HG03469 (cell line): ENCODE results near the gene ACVR1.

Source experiments
- ATAC-seq: cut with Tn5 transposase; IDR thresholded peaks from one replicate; pipeline ENCODE4 v1.9.1; 2021; ENCODE audit warnings: mild to moderate bottlenecking, moderate library complexity, moderate number of reproducible peaks; ENCODE audit not compliant: unreplicated experiment

The ACVR1 gene

DNA sequence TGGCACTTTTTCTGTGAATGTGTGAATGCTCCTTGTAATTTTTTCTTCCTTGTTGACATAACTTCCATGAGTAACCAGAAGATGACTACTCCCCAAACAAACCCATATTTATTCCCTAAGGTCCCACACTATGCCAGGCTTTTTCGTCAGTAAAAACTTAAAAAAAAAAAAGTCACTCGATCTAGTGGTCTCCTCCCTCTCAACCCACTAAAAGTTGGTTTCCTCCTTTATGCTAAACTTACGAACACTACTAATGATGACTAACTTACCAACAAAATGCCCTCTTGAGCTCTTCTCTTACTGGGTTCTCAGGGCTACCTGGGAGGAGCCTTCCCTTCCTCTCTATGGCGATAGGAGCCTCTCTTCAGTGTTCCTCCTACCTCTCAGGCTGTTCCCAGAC, 18.2 kb downstream of the ACVR1 start:
- ATAC-seq: no peak

- no peak for ATAC-seq
These were observed 20.0 kb downstream of the ACVR1 start for GRCh38 chr2:157856187-157856515.

DNA sequence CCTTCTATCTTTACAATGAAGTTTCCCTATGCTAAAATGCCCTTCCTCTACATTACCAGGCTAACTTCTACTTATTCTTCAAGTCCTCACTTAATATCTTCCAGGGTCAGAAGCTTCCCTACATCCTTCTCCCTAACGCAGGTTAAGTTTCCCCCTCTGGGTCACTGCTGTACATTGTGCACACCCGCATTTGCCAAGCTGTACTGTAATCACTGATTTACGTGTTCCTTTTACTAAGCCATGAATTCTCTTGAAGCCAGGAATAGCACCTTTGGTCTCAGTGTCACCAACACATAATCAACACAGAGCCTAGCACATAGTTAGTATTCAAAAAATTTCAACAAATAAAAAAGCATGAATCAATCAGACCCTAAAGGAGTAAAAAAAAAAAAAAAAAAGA, 22.3 kb downstream of the ACVR1 start:
- no peak for ATAC-seq

DNA sequence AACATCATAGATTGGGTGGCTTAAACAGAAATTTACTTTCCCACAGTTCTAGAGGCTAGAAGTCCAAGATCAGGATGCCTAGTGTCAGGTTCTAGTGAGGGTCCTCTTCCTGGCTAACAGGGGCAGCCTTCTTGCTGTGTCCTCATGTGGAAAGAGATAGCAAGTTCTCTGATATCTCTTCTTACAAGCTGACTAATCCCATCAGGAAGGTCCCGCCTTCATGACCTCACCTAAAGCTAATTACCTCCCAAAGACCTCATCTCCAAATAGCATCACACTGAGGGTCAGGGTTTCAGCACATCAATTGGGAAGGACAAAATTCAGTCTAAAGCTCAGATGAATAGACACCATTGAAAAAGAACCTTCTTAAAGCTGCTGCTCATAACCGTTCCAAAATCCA, 22.9 kb downstream of the ACVR1 start:
- no peak for ATAC-seq

DNA sequence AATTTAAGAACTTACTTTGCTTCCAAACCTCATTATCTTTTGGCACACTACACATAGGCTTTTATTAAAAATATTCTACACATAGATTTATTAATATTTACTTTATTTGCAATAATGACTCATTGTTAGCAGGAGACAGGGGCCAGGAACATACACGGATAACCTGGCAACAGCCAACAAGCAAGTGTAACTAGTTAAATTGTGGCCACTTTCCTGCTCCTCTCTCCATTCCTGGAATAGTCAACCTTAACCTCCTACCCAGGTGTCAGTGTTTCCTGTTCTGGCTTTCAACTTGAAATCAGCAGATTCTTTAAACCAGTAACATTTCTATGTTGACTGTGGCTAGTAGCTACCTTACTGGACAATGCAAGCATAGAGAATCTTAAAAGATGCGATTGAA, 26.5 kb downstream of the ACVR1 start:
- ATAC-seq: no peak

GRCh38 chr2:157848213-157848612, 27.9 kb downstream of the ACVR1 start:
- ATAC-seq: no peak

GRCh38 chr2:157845081-157845480, 31.0 kb downstream of the ACVR1 start:
- no peak for ATAC-seq

- ATAC-seq: no peak
These were observed 32.2 kb downstream of the ACVR1 start for GRCh38 chr2:157843935-157844334.

DNA sequence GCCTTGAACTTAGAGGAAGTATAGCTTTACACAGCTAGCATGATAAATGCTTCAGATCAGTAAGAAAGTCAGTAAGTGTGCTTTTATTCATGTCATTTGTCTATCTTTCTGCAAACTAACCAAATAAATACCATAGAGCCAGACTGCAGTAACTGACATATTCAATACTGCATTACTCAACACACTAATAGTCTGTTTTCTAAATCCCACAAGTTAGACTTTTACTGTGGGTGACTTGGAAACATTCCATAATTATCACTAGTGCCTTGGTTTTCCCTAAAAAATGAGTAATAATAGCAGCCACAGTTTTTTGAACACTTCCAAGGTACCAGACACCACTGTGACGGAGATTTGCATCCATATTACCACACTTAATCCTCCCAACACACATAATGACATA, 33.0 kb downstream of the ACVR1 start:
- ATAC-seq: no peak

DNA sequence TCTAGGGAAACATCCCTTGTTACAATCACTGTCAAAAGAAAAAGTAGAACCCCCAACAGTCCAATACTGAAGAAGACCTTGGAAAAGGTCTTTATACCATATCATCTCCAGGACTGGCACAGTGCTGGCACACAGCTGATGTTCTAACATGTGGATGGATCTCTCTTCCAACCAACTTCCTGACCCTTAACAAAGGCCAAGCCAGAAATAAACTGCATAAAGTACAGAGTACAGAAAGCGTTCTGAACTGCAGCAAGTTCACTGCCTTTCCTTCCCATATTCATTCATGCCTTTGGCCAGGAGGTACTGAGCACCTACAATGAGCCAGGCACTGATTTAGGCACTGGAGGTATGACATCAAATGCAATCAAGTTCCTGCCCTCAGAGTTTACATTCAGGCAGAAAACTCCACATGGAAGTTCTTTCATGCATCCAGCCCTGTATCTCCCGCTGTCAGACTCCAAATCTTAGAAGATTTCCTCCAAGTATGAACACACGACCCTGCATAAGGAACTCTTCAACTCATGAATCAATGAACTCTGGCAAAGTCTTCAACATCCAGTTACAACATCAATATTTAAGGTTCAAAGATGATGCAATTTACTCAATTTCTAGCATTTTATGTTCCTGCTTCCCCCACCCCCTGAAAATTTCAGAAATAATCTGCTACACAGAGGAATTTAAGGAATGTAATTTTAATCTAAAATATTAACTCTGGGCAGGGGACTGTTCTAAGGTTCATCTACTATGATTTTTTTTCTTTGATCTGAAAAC, 33.8 kb downstream of the ACVR1 start:
- ATAC-seq: no peak

DNA sequence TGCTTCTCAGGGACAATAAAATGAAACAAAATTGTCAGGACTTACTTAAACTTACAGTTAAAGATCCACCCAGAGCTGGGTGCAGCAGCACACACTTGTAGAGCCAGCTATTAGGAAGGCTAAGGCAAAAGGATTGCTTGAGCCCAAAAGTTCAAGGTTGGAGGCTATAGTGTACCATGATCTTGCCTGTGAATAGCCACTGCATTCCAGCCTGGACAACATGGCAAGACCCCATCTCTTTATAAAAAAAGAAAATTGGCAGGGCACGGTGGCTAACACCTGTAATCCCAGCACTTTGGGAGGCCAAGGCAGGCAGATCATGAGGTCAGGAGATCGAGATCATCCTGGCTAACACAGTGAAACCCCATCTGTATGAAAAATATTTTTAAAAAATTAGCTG, 34.6 kb downstream of the ACVR1 start:
- no peak for ATAC-seq

GRCh38 chr2:157840568-157841156, 35.5 kb downstream of the ACVR1 start:
- no peak for ATAC-seq

DNA sequence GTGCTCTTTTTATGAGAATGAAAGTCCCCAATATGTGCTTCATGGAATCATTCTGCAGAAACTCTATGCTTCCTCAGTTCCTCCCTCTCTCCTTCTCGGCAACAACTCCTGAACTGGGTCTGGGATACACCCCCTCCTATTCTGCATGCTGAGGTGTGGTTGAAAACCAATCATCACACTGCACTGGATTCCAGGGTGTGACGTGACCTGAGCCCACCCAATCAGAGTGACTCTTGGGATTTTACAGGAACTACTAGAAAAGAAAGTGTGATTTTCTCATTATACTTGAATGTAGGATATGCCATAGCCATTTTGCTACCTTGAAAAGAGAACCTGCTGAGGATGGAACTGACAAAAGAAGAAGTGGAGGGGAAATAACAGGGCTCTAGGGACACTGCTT, 36.3 kb downstream of the ACVR1 start:
- ATAC-seq: no peak

DNA sequence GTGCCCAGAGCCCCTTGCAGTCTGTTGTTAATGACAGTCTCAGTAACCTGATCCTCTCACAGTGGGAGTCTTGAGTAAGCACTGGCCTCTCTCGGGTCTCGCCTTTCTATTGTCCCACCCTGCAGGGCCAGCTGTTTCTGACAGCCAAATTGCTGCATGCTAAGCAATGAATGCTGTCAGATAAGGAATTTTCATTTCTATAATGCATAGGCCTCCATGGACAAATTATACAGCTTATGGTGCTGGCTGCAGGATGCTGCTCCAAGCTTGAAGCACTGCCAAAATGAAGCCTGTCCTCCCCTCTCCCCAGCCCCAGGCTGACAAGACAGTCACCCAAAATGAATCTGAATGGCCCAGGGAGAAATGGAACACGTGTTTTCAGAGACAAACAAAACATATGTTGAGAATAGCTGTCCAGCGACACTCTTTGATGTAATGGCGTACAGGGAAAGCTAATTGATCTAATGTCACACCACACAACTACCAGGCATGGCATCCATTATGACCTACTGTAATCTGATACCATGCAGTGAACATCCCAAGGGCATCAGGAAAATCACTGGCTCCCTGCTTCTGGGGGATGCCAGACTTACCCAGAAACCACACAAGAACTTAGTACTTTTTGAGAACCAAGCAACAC, 36.8 kb downstream of the ACVR1 start:
- no peak for ATAC-seq

DNA sequence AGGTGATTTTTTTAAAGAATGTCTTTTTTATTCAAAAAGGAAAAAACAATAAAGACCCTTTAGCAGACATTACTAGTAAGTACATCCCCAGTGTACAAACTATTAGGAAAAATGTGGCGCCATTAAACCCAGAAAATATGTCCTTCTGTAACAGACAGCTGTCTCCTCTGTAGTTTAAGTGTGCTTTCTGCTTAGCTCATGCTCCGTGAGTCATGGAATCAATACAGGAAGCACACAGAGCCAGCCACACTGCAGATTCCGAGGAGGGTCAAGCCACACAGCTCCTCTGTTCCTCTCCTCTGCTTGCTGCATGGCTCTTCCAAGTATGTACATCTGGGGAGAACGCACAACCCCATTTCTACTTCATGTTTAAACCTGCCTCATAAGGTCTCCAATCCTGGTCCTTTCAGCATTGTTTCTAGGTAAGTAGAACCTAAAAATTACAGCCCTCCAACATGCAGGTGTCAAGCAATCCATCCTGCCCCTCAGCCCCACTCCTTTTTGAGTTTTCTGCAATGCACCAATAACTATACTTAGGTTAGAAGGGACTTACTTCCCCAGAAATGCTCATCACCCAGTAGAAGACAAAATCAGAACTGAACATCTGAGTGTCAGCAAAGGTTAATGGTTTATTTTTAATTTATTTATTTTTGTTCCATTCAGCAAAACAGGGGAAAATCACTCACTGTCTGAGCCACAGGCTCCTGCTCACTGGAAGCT, 37.5 kb downstream of the ACVR1 start:
- ATAC-seq: no peak

DNA sequence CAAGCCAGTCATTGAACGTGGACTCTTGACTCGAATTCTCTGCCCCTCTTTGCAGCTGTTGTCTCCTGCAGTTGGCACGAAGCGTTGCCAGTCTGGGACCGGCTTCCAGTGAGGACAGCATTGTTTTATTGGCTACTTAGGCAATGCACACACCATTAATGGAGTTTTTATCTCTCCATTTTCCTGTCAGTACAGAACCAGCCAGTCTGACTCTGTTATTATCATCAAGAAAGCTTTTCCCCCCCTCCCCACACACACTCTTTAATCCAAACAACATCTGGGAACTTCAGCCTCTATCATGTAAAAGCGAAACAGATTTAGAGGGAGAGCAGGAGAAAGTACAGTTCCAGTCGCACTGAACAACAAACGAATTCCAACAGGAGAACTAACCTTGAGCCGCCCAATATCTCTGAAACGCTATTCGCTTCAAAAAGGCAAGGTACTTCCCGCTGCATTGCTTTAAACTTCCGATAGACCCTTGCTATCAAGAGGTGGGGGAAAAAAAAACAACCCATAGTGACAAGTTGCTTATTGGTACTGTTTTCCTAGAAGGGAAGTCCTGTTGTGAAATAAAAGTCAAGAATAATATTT, 38.2 kb downstream of the ACVR1 start:
- ATAC-seq: no peak

DNA sequence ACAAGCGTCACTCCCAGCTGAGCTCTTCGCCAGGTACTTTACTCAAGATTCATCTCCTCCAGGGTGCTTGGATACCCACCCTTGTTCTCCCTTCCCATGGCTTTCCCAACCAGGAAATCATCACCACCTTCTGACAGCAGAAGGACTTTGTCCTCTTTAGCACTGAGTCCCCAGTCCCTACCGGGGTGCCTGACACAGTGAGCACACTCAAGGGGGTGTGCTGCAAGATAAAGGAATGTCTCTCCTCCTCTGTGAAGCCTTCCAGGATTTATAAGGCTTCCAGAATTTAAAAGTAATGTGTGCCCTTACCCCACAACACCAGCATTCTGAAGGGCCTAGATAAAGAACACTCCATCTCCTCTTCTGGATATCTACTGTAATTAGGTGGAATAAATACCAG, 39.6 kb downstream of the ACVR1 start:
- no peak for ATAC-seq

GRCh38 chr2:157835425-157835824, 40.7 kb downstream of the ACVR1 start:
- ATAC-seq: no peak

GRCh38 chr2:157835006-157835405, 41.1 kb downstream of the ACVR1 start:
- ATAC-seq: no peak

DNA sequence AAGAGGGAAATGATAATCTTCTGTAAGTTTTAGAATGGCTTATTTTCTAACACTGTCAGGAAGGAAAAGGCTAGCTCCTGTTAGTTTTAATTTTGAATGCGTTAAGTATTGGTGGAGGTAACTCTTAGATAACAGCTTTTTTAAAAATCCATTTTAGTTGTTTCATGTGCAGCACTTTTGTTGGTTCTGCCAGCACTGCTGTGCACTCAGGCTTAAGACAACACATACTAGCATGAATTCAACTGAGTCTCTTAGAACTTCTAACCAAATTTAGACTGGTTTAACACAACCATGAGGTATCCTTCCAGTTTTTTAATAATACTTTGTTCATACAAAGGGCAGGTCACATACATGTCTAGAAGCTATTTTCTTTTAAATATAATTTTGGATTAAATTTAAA, 42.4 kb downstream of the ACVR1 start:
- no peak for ATAC-seq

- ATAC-seq: no peak
These were observed 44.4 kb downstream of the ACVR1 start for GRCh38 chr2:157831573-157832315.
